GM12892 (cell line): ENCODE data around the gene RBMS1.

ENCODE experiments used
- POLR2A ChIP-seq: IDR thresholded peaks from 2 replicates; pipeline ENCODE4 v1.6.1; 2011; ENCODE audit warnings: low read depth, low read length, control low read depth
- POLR2AphosphoS5 ChIP-seq: IDR thresholded peaks from 2 replicates; pipeline ENCODE4 v1.6.1; 2011; ENCODE audit warnings: low read depth, low read length, control low read depth
- TAF1 ChIP-seq: IDR thresholded peaks from 2 replicates; pipeline ENCODE4 v1.6.1; 2011; ENCODE audit warnings: low read depth, mild to moderate bottlenecking, control low read depth, low read length, borderline replicate concordance

- no peak for TF ChIP-seq POLR2A
- TF ChIP-seq POLR2AphosphoS5, result no peak
- no peak for TF ChIP-seq TAF1
Observed at GRCh38 chr2:160365716-160366367, 127.8 kb downstream of the RBMS1 start.
